HG02852 (cell line): ENCODE data around the gene UBE3B.

Experiments
- ATAC-seq: cut with Tn5 transposase; IDR thresholded peaks from one replicate; pipeline ENCODE4 v1.9.1; 2021; ENCODE audit warnings: mild to moderate bottlenecking, moderate library complexity; ENCODE audit not compliant: unreplicated experiment

UBE3B gene

DNA sequence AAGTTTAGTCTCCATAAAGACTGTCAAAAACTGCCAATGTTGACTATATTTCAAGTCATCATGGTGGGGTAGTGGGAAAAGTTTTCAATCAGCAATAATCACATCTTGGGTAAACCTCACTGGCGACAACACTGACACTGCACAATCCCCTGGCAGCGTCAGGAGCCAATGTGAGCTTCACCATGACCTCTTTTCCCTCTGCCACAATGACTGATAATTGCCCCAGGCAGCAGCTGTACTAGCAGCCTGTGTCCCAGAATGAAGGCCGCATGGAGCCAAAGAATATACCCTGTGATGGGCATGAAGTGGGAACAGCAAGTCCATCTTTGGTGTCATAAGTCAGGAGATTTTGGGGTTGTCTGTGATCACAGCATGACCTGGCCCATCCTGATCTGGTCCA lies 90.5 kb downstream of the UBE3B start:
- ATAC-seq = no peak

GRCh38 chr12:109568486-109568885 lies 91.1 kb downstream of the UBE3B start:
- no peak for ATAC-seq

DNA sequence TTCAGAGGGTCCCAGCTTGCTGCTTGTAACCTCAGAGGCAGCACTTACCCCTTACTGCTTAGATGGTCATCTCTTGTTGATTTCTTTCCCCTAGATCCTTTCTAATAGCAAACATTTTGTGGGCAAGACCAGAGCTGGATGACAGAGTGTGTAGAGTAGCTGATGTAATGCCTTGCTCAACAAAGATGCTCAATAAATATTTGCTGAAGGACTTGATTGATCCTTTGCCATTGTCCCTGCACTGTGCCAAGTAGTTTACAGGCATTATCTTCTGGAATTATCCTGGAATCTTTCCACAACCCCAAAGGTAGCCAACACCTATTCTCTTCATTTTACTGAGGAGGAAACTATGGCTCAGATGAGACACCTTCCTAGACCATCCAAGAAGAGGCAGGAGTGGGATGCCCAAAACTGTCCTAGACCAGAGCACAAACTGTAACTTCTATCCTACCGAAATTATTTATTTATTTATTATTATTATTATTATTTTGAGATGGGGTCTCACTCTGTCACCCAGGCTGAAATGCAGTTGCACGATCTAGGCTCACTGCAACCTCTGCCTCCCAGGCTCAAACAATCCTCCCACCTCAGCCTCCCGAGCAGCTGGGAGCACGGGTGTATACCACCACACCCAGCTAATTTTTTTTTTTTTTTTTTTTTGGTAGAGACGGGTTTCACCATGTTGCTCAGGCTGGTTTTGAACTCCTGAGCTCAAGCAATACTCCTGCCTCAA lies 94.5 kb downstream of the UBE3B start:
- ATAC-seq = no peak

DNA sequence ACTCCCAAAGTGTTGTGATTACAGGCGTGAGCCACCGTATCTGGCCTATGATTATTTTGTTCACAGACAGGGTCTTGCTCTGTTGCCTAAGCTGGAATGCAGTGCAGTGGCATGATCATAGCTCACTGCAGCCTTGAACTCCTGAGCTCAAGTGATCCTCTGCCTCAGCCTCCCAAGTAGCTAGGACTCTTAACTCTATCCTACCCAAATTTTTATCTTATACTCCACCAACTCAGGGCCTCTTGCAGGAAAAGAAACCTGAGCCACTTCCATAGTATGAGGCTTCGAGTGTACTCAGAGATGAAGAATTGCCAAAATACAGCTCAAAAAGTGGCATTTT lies 95.0 kb downstream of the UBE3B start:
- no peak for ATAC-seq

DNA sequence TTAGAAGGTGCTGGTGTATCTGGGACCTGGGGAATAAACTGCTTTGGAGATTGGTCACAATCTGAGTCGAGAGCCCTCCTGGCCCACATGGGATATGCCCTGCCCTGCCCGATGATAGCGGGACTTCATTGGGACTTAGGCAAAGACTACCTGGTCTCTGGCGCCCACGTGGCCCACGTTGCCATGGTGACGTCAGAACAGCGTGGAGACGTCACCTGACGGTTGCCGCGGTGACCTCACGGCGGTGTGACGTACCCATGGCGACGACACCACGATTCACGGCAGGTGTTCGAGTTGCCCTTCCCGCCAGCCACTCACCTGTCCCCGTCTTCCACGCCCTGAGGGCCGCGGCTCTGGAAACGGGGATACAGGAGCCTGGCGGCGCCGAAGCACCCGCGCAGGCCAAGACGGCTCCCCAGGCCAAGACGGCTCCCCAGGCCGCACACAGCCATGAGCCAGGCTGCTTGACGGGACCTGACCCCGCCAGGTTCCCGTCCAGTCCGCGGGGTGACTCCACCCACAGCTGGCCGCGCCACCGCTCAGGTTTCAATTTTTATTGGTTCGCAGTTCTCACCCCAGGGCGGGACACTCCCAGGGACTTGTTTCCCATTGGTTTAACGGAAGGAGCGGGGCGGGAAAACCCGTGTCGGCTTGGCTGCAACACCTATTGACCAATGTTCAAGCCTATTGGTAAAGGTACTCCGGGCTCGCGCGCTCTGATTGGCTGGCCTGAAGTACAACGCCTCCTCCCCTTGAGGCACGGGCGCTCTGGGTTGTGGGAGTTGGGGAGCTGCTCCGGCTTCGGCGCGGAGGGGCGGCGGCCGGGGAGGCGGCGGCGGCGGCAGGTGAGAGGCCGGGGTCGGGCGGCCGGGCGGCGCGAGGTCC lies 95.8 kb downstream of the UBE3B start, which contains the start of the genes MMAB and MVK:
Gene MMAB (minus strand): TSS at position 476 of the 885 bp plus-strand sequence. CDS start 24 bp downstream, at position 452.
Gene MVK (plus strand): TSS at position 766 of the 885 bp plus-strand sequence. CDS start 1,029 bp downstream, outside the sequence.
- ATAC-seq = peak; percentile 91

- ATAC-seq = peak; percentile 2
Observed at GRCh38 chr12:109573914-109574244, 96.4 kb downstream of the UBE3B start.

DNA sequence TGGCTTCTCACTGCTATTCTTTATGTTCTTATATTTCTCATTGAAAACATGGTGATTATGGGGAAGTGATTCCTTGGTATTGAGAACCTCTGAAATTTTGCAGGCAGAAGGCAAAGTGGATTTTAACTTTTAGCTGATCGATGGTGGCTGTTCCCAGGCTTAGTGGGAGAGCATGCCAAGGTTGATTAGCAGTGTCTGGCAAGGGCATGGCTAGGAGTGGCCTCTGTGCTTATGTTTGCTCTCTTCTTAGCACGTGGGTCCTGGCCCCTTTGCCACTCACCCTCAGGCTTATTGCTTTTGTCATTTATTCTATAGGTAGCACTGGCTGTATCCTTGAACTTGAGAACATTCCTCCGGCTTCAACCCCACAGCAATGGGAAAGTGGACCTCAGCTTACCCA lies 98.2 kb downstream of the UBE3B start:
- no peak for ATAC-seq

- no peak for ATAC-seq
Observed at GRCh38 chr12:109577311-109577710, 99.9 kb downstream of the UBE3B start.

GRCh38 chr12:109578330-109578927 lies 101.0 kb downstream of the UBE3B start:
- no peak for ATAC-seq

DNA sequence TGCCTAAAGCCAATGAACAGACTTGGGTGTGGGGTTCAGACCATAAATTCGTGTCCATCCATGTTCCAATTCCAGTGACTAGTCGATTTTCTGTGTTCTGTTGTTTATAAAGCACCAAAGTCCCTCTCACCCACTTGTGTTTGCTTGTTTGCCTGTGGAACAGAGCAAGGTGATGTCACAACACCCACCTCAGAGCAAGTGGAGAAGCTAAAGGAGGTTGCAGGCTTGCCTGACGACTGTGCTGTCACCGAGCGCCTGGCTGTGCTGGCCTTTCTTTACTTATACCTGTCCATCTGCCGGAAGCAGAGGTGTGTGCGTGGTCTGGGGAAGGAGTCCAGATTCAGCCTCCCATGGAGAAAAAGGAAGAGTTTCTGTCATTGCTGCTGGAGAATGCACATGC lies 102.2 kb downstream of the UBE3B start:
- no peak for ATAC-seq

DNA sequence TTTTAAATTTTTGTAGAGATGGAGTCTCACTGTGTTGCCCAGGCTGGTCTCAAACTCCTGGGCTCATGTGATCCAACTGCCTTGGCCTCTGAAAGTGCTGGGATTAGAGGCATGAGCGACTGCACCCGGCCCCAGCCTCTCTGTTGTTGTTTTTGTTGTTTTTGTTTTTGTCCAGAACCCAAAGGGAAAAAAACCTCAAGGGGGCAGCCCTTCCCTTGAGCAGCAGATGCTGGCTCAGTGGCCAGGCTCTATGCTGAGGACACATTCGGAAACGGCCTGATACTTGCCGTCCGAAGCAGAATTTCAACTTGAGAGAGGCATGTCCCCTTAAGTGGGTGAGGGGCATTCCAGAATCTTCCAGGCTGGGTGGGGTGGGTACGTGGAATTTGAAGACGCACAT lies 102.8 kb downstream of the UBE3B start:
- ATAC-seq = no peak

DNA sequence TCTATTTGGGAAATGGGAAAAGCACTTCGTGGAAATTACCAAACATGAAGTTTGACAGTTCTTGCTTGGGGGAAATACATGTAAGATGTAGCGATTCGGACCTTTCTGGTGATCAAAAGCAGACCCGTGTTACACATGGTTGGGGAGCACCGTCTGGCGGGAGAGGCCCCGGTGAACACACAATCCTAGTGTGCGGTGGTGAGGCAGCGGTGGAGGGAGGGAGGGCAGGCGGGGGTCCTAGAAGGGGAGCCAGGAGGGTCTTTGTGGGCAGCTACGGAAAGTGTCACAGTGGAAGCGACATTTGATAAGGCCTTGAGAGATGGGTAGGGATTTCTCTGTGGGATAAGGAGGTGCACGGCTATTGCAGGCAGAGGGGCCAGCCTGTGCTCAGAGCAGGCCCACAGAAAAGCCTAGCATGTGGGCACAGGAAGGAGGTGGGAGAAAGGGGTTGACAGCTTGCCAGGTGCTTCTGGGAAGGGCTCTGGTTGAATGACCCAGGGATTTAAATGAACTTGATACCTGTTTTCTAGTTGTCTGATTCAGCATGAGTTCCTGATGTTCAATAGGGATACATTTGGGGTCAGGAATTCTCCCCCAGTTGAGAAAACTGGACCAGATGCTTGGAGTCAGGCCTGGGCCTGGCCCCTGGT lies 103.4 kb downstream of the UBE3B start:
- no peak for ATAC-seq

DNA sequence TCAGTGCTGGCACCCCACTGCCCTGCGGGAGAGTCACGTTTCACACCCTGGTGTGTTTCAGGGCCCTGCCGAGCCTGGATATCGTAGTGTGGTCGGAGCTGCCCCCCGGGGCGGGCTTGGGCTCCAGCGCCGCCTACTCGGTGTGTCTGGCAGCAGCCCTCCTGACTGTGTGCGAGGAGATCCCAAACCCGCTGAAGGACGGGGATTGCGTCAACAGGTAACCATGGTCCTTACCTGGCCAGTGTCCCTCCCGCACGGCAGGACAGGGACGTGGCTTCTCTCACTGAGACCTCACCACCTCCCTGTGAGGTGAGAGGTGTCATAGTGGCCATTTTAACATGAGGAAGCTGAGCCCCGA lies 103.9 kb downstream of the UBE3B start:
- no peak for ATAC-seq

DNA sequence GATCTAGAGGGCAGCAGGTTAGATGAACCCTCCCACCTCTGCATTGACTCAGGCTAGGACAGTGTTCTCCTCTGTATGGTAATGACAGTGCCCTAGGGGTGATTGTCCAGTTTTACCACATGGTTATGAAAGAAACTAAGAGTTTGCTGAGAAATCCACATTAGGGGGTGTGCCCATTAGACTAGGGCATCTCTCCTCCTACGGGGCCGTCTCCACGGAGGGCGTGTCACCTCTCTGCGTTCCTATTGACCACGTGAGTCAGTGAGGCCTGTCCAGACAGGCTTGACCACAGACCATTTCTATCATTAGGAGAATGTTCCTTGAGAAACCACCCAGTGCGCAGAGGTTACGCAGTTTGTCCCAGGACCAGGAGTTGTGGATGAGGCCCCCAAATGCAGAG lies 104.4 kb downstream of the UBE3B start:
- ATAC-seq = no peak

GRCh38 chr12:109582636-109583035 lies 105.2 kb downstream of the UBE3B start:
- no peak for ATAC-seq

DNA sequence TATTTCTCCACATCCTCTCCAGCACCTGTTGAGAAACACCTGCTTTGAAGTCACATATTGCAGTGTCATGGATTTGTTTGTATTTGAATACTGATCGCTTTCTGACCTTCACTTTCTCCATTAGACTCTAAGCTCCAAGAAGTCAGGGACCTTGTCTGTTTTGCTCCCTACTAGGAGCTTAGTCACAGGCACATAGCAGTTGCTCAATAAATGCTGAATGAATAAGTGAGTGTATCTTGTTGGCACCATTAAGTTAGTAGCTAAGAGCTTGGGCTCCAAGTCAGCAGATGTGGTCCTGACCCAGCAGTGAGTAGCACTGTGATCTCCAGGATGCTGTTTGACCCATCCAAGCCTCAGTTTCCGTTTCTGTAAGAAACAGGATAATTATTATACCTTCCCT lies 106.3 kb downstream of the UBE3B start:
- ATAC-seq = no peak
